Measurements from ENCODE around the gene CBY2. TPM values are rescaled to one million over a fixed set of nuclear protein-coding genes. Genes with fewer than 3 reads are reported as not detected.

The CBY2 gene
- total RNA-seq, 6 experiments from 2014 or later, result not detected

GRCh38 chr13:45681113-45681512 lies 21.0 kb upstream of the CBY2 start:
- H3K27ac ChIP-seq, result no peak overlapping the region
- WGBS (ENCODE audit: insufficient coverage, low coverage, low lambda C conversion rate, missing lambda C conversion rate), result 87% methylated on average over 6 of the region's 6 CpGs
- DNase-seq (no peak), ATAC-seq (no peak)
- H3K4me1 ChIP-seq, result no peaks in the 10 kb centered on the region
- intact Hi-C loops (cut with DNase I), result no loop called here
- H3K9me3 ChIP-seq, result no peaks in the 10 kb centered on the region
- TF ChIP-seq CTCF (IDR thresholded peaks at IDR 0.05) (no peak), POLR2A (IDR thresholded peaks at IDR 0.05) (no peak)
- H3K4me3 ChIP-seq, result no peak overlapping the region
- no peaks in the 10 kb centered on the region for H3K36me3 ChIP-seq
- no peaks in the 10 kb centered on the region for H3K27me3 ChIP-seq

GRCh38 chr13:45682494-45683008 lies 19.6 kb upstream of the CBY2 start:
- Histone ChIP-seq H3K27me3 (no peaks in the 10 kb centered on the region), H3K9me3 (no peaks in the 10 kb centered on the region), H3K4me3 (no peak overlapping the region), H3K27ac (no peak overlapping the region), H3K36me3 (no peaks in the 10 kb centered on the region), H3K4me1 (no peaks in the 10 kb centered on the region)
- no peak for TF ChIP-seq CTCF (IDR thresholded peaks at IDR 0.05)
- TF ChIP-seq POLR2A (IDR thresholded peaks at IDR 0.05), result no peak
- DNase-seq, result no peak
- intact Hi-C loops (cut with DNase I), result no loop called here
- ATAC-seq, result no peak
- WGBS (ENCODE audit: insufficient coverage, low coverage, low lambda C conversion rate, missing lambda C conversion rate), result 38% methylated on average over 3 of the region's 3 CpGs

- Histone ChIP-seq H3K27me3 (no peaks in the 10 kb centered on the region), H3K4me1 (no peaks in the 10 kb centered on the region), H3K9me3 (no peaks in the 10 kb centered on the region), H3K4me3 (no peak overlapping the region), H3K36me3 (no peaks in the 10 kb centered on the region), H3K27ac (no peak overlapping the region)
- intact Hi-C loops (cut with DNase I), result no loop called here
- no peak for TF ChIP-seq POLR2A (IDR thresholded peaks at IDR 0.05)
- TF ChIP-seq CTCF (IDR thresholded peaks at IDR 0.05), result no peak
- WGBS (ENCODE audit: insufficient coverage, low coverage, low lambda C conversion rate, missing lambda C conversion rate), result 63% methylated on average over 2 of the region's 3 CpGs
- ATAC-seq (no peak), DNase-seq (no peak)
Measured at GRCh38 chr13:45683701-45684100, 18.4 kb upstream of the CBY2 start.

- ATAC-seq, result no peak
- Histone ChIP-seq H3K4me3 (no peak overlapping the region), H3K4me1 (no peaks in the 10 kb centered on the region), H3K27ac (no peak overlapping the region), H3K36me3 (no peaks in the 10 kb centered on the region), H3K9me3 (no peaks in the 10 kb centered on the region), H3K27me3 (no peaks in the 10 kb centered on the region)
- 46% methylated on average over 4 of the region's 4 CpGs for WGBS (ENCODE audit: insufficient coverage, low coverage, low lambda C conversion rate, missing lambda C conversion rate)
- no peak for DNase-seq
- intact Hi-C loops (cut with DNase I), result no loop called here
- no peak for TF ChIP-seq CTCF (IDR thresholded peaks at IDR 0.05)
- no peak for TF ChIP-seq POLR2A (IDR thresholded peaks at IDR 0.05)
Measured at GRCh38 chr13:45688577-45688976, 13.5 kb upstream of the CBY2 start.

GRCh38 chr13:45690636-45691035 lies 11.5 kb upstream of the CBY2 start:
- 40% methylated on average over 2 of the region's 2 CpGs for WGBS (ENCODE audit: insufficient coverage, low coverage, low lambda C conversion rate, missing lambda C conversion rate)
- H3K9me3 ChIP-seq, result no peaks in the 10 kb centered on the region
- no peak for DNase-seq
- H3K4me1 ChIP-seq, result no peaks in the 10 kb centered on the region
- H3K27ac ChIP-seq, result no peak overlapping the region
- intact Hi-C loops (cut with DNase I), result no loop called here
- ATAC-seq, result no peak
- TF ChIP-seq CTCF (IDR thresholded peaks at IDR 0.05), result no peak
- no peak for TF ChIP-seq POLR2A (IDR thresholded peaks at IDR 0.05)
- H3K36me3 ChIP-seq, result no peaks in the 10 kb centered on the region
- no peaks in the 10 kb centered on the region for H3K27me3 ChIP-seq
- H3K4me3 ChIP-seq, result no peak overlapping the region

Data from right lobe of liver (tissue), 6 donors.